ENCODE results near the gene CD109.
A peak's percentile ranks its signal among the peaks of the same experiment; 100 is the strongest.
"Not testable (repeated sequence)": the region's sequence is repeated elsewhere in the genome, so short reads cannot be mapped to it uniquely, and the experiment has no call there.

Gene CD109

DNA sequence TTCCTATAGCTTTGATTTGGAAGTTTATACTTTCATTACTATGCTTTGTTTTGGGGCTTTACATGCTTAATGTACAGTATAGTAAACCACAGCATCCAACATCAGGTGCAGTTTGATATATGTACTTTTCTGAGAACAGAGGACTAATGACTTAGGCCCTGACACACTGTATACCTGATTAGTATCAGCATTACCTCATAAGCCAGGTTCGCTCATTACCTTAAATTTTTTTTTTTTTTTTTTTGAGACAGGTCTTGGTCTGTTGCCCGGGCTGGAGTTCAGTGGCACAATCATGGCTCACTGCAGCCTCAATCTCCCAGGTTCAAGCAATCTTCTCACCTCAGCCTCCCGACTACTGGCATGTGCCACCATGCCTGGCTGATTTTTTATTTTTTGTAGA is 28.4 kb downstream of the CD109 start:
- no peak for DNase-seq (ENCODE audit: low read depth in 3 of 3, low spot score in 1 of 3)

DNA sequence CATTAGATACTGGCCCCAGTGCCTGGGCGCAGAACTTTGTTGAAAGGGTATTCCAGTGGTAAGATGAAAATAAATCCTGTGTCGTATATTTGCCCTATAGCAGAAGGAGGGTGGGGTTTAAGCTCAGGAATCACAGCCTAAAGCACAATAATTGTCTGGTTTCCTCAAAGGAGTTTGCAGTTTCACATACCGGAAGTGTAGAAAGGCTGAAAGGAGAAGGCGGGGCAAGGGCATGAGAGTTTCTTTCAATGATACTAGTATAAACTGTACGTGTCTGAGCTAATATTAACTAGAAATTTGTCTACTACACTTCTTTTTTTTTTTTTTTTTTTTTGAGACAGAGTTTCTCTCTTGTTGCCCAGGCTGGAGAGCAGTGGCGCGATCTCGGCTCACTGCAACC is 29.2 kb downstream of the CD109 start:
- not testable (repeated sequence) for DNase-seq (ENCODE audit: low read depth in 3 of 3, low spot score in 1 of 3)

DNA sequence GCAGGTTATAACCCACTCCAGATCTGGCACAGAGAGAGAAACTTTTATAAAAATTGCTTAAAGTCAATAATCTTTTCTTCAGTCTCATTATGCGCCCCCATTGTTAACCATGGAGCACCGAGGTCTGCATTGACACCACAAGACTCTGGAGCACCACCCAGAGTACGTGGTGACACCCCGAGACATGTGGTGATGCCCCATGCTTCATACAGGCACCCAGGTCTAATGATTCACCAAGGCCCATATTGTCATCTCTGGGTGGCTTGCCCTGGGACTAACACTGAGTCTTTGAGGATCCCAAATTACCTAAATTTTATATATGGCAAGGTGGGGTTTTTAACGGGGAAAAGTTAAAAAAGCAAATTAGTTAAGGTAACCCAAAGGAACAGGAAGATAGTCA is 31.1 kb downstream of the CD109 start:
- no peak for DNase-seq (ENCODE audit: low read depth in 3 of 3, low spot score in 1 of 3)

DNA sequence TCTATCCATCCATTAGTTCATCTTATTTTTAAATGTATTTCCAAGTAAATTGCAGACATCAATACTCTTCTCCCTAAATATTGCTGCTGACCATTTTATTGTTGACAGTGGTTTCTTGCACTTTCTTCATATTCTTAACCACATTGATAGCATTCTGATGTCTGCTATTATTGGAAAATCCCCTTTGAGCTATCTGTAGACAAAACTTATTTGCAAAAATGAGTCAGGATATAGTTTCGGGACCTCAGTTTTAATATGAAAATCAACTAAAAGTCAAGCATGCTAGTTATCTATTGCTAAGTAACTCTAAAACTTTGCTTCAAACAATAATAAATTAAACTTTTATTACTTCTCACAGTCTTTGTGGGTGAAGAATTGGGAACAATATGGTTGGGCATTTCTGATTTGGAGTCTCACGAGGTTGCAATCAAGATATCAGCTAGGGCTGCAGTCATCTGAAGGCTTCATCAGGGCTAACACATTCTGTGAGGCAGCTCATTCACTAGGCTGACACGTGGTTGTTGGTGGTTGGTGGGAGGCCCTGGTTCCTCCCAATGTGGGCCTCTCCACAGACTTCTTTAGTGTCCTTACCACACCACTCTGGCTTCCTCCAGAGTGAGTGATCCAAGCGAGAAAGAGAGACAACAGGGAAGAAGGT is 32.7 kb downstream of the CD109 start:
- no peak for DNase-seq (ENCODE audit: low read depth in 3 of 3, low spot score in 1 of 3)

DNA sequence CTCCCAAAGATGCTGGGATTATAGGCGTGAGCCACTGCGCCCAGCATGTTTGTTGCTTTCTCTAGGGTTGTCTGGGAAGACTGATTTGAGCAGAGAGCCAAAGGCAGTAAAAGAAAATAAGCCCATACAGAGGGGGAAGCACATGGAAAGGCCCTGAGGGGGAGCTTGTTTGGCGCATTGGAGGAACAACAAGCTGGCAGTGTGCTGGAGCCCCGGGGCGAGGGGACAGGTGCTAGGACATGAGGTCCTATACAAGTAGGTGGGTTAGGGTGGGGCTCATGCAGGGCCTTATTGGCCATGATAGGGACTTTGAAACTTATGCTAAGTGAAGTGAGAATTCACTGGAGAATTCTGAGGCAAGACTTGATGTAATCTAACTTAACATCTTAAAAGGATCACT is 35.3 kb downstream of the CD109 start:
- DNase-seq (ENCODE audit: low read depth in 3 of 3, low spot score in 1 of 3) = no peak

DNA sequence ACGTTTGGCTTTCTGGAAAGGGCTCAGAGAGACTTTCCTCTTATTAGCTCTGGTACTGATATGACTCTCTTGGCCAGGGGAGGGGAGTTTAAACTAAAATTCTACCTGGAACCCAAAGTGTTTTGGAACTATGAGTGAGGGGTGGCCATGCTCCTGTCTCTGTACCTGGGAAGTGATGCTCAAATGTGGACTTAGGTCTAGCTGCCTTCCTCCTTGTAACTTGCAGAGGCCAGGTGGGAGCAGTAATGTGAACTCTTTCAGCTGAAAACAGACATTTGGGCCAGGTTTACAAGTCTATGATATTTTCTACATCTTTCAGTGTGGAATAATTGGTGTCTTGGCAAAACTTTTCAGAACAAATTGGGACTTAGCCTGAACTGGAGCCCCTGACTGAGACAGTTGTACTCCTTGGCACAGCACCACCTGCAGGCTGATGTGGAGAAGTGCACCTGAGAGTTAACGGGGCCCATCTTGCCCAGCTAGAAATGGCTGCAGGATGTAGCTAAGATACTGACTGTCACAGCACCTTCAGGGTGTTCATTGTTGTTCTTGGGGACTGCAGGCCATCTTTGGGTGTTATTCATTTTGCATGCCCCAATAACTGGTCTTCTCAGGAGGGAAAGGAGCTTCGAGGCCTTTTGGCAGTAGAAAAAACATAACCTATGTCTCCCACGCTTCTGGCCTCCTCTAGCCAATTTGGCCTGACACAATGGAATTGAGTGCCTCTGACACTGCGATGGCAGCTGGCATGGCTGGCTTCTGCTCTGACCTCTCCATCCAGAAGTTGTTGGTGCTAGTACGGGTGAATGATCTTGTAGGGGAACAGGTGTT is 37.1 kb downstream of the CD109 start:
- peak; percentile 6 to 59 (median 28) for DNase-seq (ENCODE audit: low read depth in 3 of 3, low spot score in 1 of 3)

DNA sequence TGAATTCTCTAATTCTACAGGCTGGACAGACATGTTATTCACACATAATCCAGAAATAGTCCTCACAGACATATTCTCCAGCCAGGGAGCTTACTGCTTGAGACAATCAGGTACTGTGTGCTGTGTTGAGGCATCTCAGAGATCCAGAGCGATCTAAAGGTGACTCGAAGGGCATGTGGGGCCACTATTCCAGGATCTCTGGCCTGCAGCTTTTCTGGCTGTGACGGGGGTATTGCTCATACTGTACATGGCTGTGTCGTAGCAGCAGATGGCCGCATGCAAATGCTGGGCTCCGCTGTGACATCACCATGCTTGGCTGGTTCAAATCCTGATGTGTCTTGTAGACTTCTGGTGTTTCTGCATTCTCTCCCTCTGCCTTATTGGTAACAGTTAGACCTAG is 37.8 kb downstream of the CD109 start:
- no peak for DNase-seq (ENCODE audit: low read depth in 3 of 3, low spot score in 1 of 3)

DNA sequence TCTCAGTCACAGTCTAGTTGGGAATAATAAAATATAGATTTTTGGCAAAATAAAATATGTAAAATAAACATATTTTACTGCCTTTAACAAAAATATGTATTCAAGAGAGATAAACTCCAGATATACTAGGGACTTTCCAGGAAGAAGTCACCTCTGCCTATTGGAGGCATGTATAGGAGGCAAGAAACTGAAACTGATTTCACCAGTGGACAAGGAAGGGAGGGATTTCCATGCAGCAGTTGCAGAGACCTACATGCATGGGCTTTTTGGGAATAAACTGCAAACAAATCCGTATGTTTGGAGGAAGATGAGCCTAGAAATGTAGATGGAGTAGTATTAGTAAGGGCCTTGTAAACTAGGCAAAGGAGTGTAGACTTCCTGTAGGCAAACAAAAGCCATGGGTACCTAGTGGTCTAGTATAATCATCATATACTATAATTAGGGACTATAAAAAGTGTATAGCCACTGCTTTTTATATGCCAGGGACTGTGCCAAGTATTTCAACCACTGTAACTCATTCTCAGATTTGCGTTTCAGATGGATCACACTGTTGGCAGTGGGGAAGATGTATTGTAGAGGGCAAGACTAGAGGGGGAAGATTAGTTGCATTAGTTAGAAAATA is 38.9 kb downstream of the CD109 start:
- no peak for DNase-seq (ENCODE audit: low read depth in 3 of 3, low spot score in 1 of 3)

DNA sequence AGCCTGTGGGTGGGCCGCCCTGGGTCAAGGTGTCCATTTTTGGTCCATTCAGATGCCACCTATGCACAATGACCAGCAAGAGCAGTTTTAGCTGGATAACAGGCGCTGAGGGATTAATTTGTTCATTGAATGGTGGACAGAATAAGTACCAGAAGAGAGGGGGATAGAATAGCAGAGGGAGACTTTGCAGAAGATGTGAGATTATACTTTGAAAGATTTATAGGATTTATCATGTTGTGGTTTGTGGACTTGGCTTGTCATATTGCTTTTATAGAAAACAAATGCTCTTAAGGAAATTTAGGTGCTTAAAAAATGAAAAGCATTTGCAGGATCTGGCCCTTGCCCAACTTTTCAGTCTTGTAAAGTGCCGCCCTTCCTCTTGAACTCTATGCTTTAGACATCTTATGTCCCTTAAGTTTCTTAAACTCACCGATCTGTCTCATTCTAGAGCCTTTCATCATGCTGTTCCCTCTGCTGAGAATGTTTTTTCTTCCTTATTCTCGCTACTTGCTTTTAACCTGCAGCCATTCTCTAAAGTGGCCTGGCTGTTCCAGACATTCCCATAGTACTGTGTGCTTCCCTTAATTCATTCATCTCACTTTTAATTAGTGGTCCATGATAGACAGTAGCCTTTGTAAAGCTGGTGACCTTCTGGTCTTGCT is 42.5 kb downstream of the CD109 start:
- no peak for DNase-seq (ENCODE audit: low read depth in 3 of 3, low spot score in 1 of 3)

DNA sequence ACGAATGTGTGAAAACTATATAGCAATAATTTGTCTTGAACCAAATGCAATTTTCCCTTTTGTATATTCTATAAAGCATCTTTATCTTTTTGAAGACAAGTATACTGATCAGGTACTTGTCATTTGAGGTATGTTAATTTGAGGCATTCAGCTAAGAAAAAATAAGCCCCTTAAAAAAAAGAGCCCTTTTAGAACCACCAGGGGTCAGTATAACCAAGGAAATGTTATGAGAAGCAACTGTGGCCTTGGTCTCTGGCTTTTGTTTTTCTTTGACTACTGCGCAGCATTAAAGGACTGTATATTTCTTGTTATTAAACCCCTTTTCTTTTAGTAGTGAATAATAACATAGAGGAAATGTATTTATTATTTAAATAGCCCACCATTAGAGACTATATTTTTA is 43.1 kb downstream of the CD109 start:
- DNase-seq (ENCODE audit: low read depth in 3 of 3, low spot score in 1 of 3) = no peak

DNA sequence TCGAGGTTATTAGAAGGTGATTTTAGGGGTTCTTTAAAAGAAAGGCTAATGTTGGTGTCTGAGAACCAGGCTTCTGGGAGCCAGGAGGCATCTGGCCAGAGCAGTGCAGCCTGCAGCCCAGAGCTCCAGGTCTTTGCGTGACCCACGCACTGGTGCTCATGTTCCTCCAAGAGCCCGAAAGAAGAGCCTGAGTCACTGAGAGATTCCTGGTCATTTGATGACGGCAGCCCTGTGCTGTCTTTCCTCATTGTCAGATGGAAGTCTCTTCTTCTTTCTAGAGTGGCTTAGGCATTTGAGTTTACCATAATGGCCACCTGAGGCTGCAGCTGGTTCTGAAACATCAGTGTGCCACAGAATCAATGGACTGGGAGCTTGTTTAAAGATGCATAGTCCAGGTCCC is 46.4 kb downstream of the CD109 start:
- no peak for DNase-seq (ENCODE audit: low read depth in 3 of 3, low spot score in 1 of 3)

DNA sequence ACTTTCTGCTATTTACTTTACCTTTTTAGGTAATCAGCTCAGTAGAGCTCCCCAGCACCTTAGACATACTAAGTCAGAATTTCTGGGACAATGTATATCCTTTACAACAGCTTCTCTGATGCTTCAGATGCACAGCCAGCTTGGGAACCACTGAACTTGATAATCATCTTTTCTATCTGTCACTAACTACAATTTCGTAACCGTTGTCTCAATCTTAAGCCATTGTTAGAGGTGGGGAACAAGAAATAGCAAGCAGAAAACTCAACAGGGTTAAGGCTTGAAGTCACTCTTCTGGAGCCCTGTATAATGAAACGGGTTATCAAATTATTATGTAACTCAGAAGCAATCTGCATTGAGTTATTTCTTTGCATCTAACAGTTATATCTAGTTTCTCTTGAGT is 47.1 kb downstream of the CD109 start:
- DNase-seq (ENCODE audit: low read depth in 3 of 3, low spot score in 1 of 3) = no peak

DNA sequence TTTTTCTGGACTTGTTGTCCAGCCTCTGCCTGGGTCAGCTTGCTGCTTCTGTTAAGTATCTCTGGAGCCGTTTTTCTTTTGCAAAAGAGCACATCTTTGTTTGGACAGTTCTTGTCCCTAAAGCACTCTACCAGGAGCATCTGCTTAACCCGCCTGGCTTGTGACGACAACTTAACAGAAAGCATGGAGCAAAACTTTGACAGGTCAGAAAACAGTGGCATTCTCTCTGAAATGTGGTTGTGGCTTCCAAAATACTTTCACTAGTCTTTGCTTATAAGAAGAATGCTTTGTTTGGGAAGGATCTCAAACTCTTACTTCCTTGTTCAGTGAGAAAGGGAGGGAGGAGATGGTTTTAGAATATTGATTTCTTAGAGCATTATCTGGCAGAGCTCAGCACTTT is 47.6 kb downstream of the CD109 start:
- DNase-seq (ENCODE audit: low read depth in 3 of 3, low spot score in 1 of 3) = no peak

DNA sequence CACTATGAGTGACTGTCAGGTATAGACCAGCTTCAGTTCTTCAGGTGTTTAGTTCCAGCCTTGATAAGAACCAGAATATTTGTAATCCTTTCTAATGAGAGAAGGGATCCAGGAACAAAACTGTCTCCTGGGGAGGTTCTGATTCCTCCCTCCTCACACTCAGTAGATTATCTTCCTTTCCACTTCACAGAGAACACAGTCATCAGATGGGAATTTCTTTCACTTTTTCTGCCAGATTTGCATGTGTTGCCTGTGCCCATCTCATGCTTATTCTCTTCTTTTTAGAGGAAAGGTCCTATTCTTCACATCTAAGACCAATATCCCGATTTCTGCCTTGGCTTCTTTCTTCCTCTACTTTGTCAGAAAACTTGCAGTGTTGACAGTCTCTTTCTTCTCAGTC is 50.8 kb downstream of the CD109 start:
- DNase-seq (ENCODE audit: low read depth in 3 of 3, low spot score in 1 of 3) = no peak

DNA sequence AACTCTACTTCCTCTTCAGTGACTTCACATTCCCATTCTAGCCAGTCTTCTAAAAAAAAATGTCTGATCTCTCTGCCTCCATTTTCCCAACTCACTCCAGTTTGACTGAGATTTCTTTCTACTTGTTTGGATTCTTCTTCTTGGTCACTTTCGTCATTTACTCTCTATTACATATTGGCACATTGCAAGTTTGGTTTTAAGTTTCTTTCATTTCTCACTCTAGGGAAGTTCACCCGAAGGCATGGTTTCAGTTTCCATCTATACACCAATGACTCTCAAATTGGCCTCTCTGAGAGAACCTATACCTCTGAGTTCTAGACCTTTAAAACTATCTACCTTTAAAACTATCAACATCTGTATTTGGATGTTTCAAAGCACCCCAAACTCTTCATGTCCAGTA is 51.3 kb downstream of the CD109 start:
- DNase-seq (ENCODE audit: low read depth in 3 of 3, low spot score in 1 of 3) = no peak

DNA sequence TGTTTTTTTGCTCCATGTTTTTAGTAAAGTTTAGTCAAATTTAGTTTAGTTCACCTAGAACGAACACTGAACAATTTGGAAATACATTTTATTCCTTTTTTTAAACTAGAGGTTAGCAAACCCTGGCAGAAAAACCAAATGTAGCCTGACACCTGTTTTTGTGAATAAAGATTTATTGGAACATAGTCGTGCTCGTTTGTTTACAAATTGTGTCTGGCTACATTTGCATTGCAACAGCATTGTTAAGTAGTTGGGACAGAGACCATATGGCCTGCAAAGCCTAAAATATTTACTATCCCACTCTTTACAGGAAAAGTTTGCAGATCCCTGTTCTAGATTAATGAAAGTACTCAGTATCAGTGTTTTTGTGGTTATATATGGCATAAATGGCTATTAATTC is 56.9 kb downstream of the CD109 start:
- DNase-seq (ENCODE audit: low read depth in 3 of 3, low spot score in 1 of 3) = no peak

DNA sequence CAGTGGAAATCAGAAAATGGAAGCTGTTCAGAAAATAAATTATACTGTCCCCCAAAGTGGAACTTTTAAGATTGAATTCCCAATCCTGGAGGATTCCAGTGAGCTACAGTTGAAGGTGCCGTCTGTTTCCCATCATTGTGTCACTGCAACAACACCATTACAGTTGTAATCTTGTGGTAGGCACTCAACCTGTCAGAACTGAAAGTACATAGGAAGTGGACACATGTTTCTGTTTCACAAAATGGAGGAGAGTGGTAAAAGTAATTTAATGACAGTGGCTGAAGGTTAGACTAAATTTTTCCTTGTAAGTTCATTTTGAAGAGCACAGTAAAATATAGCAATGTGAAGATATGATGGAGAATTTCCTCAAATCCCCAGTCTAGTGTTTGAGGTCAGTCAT is 70.0 kb downstream of the CD109 start:
- DNase-seq (ENCODE audit: low read depth in 3 of 3, low spot score in 1 of 3) = no peak

DNA sequence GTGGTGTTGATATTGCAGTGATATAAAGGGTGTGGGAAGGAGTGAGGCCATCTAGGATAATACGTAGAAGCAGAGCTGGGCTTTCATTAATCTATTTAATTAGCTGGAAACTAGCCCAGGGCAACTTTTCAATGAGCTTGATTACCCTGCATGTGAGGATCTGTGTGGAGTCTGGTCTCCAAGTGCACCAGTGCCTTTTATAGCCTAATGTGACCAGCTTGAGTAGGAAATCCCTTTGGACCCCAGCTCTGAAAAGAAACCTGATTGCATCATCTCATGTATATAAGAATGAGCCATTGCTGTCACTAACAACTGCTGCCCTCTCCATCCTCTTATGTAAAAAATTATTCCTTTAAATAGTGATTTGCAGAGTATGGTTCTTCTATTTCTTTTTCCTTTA is 72.6 kb downstream of the CD109 start:
- DNase-seq (ENCODE audit: low read depth in 3 of 3, low spot score in 1 of 3) = no peak

DNA sequence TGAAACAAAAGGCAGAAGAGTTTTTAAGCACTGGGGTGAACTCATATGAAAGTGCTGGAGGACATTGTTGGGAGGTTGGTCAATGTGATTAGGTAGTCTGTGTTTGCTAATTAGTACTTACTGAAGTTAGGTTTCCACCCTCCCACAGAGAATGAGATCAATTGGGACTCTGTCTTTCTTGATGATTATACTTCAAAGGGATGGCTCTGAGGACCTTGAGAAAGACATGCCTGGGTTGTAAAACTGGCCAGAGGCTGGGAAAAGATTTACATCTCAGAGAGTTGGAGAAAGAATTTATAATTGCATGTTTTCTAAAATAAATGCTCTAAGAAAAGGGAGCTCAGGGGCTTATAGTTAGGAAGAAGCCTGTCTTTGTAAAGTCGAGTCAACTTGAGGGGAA is 74.0 kb downstream of the CD109 start:
- no peak for DNase-seq (ENCODE audit: low read depth in 3 of 3, low spot score in 1 of 3)

DNA sequence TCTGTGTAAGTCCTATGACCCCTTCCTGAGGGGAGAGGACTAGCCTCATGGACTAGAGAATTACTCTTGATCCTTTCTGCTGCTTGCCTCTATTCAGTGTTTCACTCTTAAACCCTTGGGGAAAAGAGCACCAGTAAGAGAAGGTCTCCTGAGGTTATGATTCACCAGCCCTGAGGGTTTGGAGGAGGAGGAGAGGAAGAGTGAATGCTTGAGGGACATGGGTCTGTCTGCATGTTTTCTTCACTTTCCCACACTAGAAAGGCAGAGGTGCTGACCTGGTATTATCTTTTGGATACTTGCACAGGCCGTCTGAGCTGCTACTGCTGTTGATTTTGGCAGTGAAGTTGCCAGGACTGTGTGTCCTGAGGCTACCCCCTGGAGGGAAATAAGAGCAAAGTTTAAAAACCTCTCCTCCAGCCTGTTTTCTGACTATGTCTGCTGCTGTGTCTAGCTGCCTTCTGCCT is 78.3 kb downstream of the CD109 start:
- no peak for DNase-seq (ENCODE audit: low read depth in 3 of 3, low spot score in 1 of 3)

DNA sequence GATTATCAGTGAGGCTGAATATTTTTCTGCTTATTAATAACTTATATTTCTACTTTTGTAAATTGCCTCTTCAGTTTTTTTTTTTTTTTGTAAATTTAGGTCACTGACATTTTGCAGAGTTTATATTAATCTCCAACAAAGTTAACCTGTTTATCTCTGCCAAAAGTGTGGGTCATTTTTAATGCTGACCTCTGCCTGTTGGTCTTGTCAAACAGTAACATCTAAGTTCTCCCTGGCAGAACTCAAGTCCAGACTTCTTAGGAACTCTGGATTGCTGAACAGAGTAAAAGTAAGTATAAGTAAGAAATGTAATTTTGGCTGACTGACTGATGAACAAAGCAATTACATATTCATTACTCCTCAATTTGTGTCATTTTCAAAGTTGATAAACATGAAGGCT is 83.9 kb downstream of the CD109 start:
- DNase-seq (ENCODE audit: low read depth in 3 of 3, low spot score in 1 of 3) = no peak

DNA sequence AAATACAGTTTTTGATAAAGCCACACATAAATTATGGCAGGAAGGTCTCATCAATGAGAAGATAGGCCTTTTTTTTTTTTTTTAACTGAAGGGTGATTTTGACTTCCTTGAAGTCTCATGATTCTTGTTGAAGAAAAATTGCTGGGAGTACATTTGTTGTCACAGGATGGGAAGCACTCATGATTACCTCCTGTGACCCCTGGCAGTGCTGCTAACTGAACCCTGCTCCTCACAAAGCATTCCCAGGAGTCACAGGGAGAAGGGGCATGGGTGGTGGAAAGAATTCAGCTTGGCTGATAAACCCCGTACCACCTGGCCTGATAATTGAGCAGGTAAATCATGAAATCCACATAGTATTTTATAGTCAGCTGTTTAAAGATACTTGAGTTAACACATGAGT is 86.9 kb downstream of the CD109 start:
- DNase-seq (ENCODE audit: low read depth in 3 of 3, low spot score in 1 of 3) = no peak
